ENCODE measurements around the gene MED20. TPM values are rescaled to one million over a fixed set of nuclear protein-coding genes. Genes with fewer than 3 reads are reported as not detected.

The MED20 gene
- total RNA-seq, 1 experiment from 2014 or later, result 31.8 TPM

DNA sequence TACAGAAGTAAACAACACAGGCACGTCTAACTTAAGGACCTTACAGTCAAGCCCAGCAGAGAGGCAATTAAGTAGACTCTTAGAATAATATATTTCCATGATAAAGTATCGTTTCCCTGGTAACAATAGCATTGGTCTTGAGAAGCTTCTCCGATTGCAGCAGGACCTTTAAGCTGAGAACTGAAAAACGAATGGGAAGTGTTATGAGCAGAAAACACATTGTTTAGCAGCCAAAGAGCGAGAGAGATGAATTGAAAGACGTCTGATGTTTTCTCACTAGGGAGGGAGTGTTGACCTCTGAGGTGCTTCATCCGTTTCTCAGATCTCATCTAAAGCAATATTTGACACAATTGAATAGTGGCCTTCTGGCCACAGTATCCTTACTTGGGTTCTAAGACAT is 1.2 kb upstream of the MED20 start:
- POLR2A ChIA-PET (ENCODE audit: low non-redundant PET), result no interaction called here
- BruUV-seq (replicated peaks), result no TSS peak
- intact Hi-C loops (cut with micrococcal nuclease; ENCODE audit: unreplicated experiment), result no loop called here

GRCh38 chr6:41921712-41921998 is 716 bp upstream of the MED20 start:
- Histone ChIP-seq H3K4me1 (ENCODE audit: insufficient read depth, low read length, poor library complexity, severe bottlenecking) (peaks cover 9% of the 10 kb centered on the region), H3K9me3 (ENCODE audit: low read depth, low read length, poor library complexity, severe bottlenecking) (no peaks in the 10 kb centered on the region), H3K27ac (ENCODE audit: low read depth, low read length, poor library complexity, severe bottlenecking) (peak overlapping the region; percentile 99), H3K4me3 (ENCODE audit: low read depth, low read length, poor library complexity, severe bottlenecking) (peak overlapping the region; percentile 66), H3K27me3 (replicated peaks; ENCODE audit: insufficient read depth, low read depth, low read length, poor library complexity) (no peaks in the 10 kb centered on the region), H3K36me3 (ENCODE audit: insufficient read depth, low read length, poor library complexity, severe bottlenecking) (peaks cover 22% of the 10 kb centered on the region)
- no peak for TF ChIP-seq EZH2 (IDR thresholded peaks at IDR 0.05; ENCODE audit: borderline replicate concordance, low read depth, low read length, poor library complexity, severe bottlenecking)
- TF ChIP-seq, protein P1, sequence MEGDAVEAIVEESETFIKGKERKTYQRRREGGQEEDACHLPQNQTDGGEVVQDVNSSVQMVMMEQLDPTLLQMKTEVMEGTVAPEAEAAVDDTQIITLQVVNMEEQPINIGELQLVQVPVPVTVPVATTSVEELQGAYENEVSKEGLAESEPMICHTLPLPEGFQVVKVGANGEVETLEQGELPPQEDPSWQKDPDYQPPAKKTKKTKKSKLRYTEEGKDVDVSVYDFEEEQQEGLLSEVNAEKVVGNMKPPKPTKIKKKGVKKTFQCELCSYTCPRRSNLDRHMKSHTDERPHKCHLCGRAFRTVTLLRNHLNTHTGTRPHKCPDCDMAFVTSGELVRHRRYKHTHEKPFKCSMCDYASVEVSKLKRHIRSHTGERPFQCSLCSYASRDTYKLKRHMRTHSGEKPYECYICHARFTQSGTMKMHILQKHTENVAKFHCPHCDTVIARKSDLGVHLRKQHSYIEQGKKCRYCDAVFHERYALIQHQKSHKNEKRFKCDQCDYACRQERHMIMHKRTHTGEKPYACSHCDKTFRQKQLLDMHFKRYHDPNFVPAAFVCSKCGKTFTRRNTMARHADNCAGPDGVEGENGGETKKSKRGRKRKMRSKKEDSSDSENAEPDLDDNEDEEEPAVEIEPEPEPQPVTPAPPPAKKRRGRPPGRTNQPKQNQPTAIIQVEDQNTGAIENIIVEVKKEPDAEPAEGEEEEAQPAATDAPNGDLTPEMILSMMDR (conservative IDR thresholded peaks at IDR 0.05; ENCODE audit: low read depth, low read length), result no peak
- intact Hi-C loops (cut with micrococcal nuclease; ENCODE audit: unreplicated experiment), result loop anchor here (1.0 to 2.0 kb wide), 2 partner anchors 134 to 295 kb away; partner anchors contain the start of genes MRPS10 and TOMM6
- POLR2A ChIA-PET (ENCODE audit: low non-redundant PET), result interaction anchor here (0.6 kb wide), 1 partner anchor 1443 kb away, joined by 3 read pairs; no protein-coding TSS in a partner anchor
- CTCF ChIA-PET, result interaction anchor here (0.5 to 1.3 kb wide), 9 partner anchors 9 to 208 kb away, joined by 3 to 16 read pairs (median 5); partner anchors contain the start of genes TAF8 and TOMM6
- DNase-seq (ENCODE audit: low spot score), result no peak
- no TSS peak for BruUV-seq (replicated peaks)

More for the DNA sequence above, 1.2 kb upstream of the MED20 start:
- Histone ChIP-seq H3K27me3 (replicated peaks; ENCODE audit: insufficient read depth, low read depth, low read length, poor library complexity) (no peaks in the 10 kb centered on the region), H3K4me3 (ENCODE audit: low read depth, low read length, poor library complexity, severe bottlenecking) (peak overlapping the region; percentile 66), H3K27ac (ENCODE audit: low read depth, low read length, poor library complexity, severe bottlenecking) (peak overlapping the region; percentile 99), H3K36me3 (ENCODE audit: insufficient read depth, low read length, poor library complexity, severe bottlenecking) (peaks cover 26% of the 10 kb centered on the region), H3K4me1 (ENCODE audit: insufficient read depth, low read length, poor library complexity, severe bottlenecking) (peaks cover 9% of the 10 kb centered on the region), H3K9me3 (ENCODE audit: low read depth, low read length, poor library complexity, severe bottlenecking) (no peaks in the 10 kb centered on the region)
- no peak for TF ChIP-seq EZH2 (IDR thresholded peaks at IDR 0.05; ENCODE audit: borderline replicate concordance, low read depth, low read length, poor library complexity, severe bottlenecking)
- TF ChIP-seq, protein P1 (conservative IDR thresholded peaks at IDR 0.05; ENCODE audit: low read depth, low read length), result no peak
- CTCF ChIA-PET, result no interaction called here
- DNase-seq (ENCODE audit: low spot score), result no peak

DNA sequence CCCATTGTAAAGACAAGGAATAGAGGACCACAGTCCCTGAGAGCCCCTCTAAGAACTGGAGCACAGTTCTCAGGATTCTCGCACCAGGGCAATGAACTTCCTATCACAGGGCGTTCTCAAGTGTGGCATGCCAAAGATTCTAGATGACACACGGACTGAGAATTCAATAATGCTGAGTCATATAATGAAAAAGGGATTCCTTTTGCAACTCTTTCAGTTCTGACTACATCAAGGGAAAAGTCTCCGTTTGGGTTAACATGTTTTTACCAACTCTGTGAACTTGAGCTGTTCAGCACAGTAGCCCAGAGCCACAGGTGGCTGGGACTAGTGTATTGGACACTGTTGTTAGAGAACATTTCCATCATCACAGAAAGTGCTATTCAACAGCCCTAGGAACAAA is 3.4 kb downstream of the MED20 start:
- H3K4me3 ChIP-seq (ENCODE audit: low read depth, low read length, poor library complexity, severe bottlenecking), result no peak overlapping the region
- no peaks in the 10 kb centered on the region for H3K27me3 ChIP-seq (replicated peaks; ENCODE audit: insufficient read depth, low read depth, low read length, poor library complexity)
- H3K36me3 ChIP-seq (ENCODE audit: insufficient read depth, low read length, poor library complexity, severe bottlenecking), result peaks cover 9% of the 10 kb centered on the region
- peak; percentile 42 for DNase-seq (ENCODE audit: low spot score)
- no TSS peak for BruUV-seq (replicated peaks)
- CTCF ChIA-PET, result no interaction called here
- H3K9me3 ChIP-seq (ENCODE audit: low read depth, low read length, poor library complexity, severe bottlenecking), result no peaks in the 10 kb centered on the region
- TF ChIP-seq EZH2 (IDR thresholded peaks at IDR 0.05; ENCODE audit: borderline replicate concordance, low read depth, low read length, poor library complexity, severe bottlenecking), result no peak
- TF ChIP-seq, protein P1 (conservative IDR thresholded peaks at IDR 0.05; ENCODE audit: low read depth, low read length), result no peak
- POLR2A ChIA-PET (ENCODE audit: low non-redundant PET), result no interaction called here
- peak overlapping the region; percentile 29 for H3K27ac ChIP-seq (ENCODE audit: low read depth, low read length, poor library complexity, severe bottlenecking)
- intact Hi-C loops (cut with micrococcal nuclease; ENCODE audit: unreplicated experiment), result no loop called here
- H3K4me1 ChIP-seq (ENCODE audit: insufficient read depth, low read length, poor library complexity, severe bottlenecking), result peaks cover 2% of the 10 kb centered on the region

Measured in A673 (cell line).